Liver (tissue), 9 donors: Measurements from ENCODE around the gene CDH23. TPM values are rescaled to one million over a fixed set of nuclear protein-coding genes. Genes with fewer than 3 reads are reported as not detected.
A peak's percentile ranks its signal among the peaks of the same experiment; 100 is the strongest.

Source experiments
- DNase-seq: peaks from one replicate; pipeline ENCODE4 v3.0.0-alpha.2; 2017; ENCODE audit warnings: low spot score
- H3K27ac ChIP-seq, 2 donors: one replicate each; pipeline ENCODE4 v1.7.0; 2013; ENCODE audit warnings: inconsistent platforms in 2 of 2, low read length in 2 of 2, control low read depth in 1 of 2, low read depth in 1 of 2, mild to moderate bottlenecking in 1 of 2
- H3K27me3 ChIP-seq, 4 donors: one replicate each; pipeline versions ENCODE4 v1.6.1 to v1.7.0; 2013; ENCODE audit warnings: low read length in 3 of 4, inconsistent platforms in 1 of 4, mild to moderate bottlenecking in 1 of 4, moderate library complexity in 1 of 4; ENCODE audit not compliant: control insufficient read depth in 4 of 4, insufficient read depth in 4 of 4
- H3K36me3 ChIP-seq, 4 donors: one replicate each; pipeline versions ENCODE4 v1.6.1 to v1.7.0; 2013; ENCODE audit warnings: low read length in 3 of 4, mild to moderate bottlenecking in 3 of 4, low read depth in 1 of 4, moderate library complexity in 1 of 4; ENCODE audit not compliant: control insufficient read depth in 4 of 4, insufficient read depth in 3 of 4
- H3K4me1 ChIP-seq, 4 donors: one replicate each; pipeline versions ENCODE4 v1.6.1 to v1.7.0; 2013; ENCODE audit warnings: low read length in 3 of 4, mild to moderate bottlenecking in 3 of 4, moderate library complexity in 1 of 4; ENCODE audit not compliant: control insufficient read depth in 4 of 4, insufficient read depth in 4 of 4
- H3K4me3 ChIP-seq, 3 donors: one replicate each; pipeline versions ENCODE4 v1.6.1 to v1.7.0; 2013; ENCODE audit warnings: low read length in 3 of 3, control low read depth in 1 of 3, low read depth in 1 of 3, mild to moderate bottlenecking in 1 of 3
- H3K9ac ChIP-seq, 2 donors: one replicate each; pipeline ENCODE4 v1.7.0; 2013; ENCODE audit warnings: low read length in 2 of 2, mild to moderate bottlenecking in 2 of 2, moderate library complexity in 2 of 2, control low read depth in 1 of 2, low read depth in 1 of 2
- H3K9me3 ChIP-seq, 4 donors: one replicate each; pipeline versions ENCODE4 v1.6.1 to v1.7.0; 2013; ENCODE audit warnings: low read length in 3 of 4; ENCODE audit not compliant: control insufficient read depth in 4 of 4
- EGR1 ChIP-seq, 2 donors: IDR thresholded peaks; 2 replicates each; pipeline ENCODE4 v1.6.1; 2016 to 2018; ENCODE audit warnings: antibody characterized with exemption in 2 of 2, low read depth in 2 of 2
- FOXA1 ChIP-seq: IDR thresholded peaks from 2 replicates; pipeline ENCODE4 v1.6.1; 2016; ENCODE audit warnings: antibody characterized with exemption
- FOXA2 ChIP-seq: IDR thresholded peaks from 2 replicates; pipeline ENCODE4 v1.6.1; 2016; ENCODE audit warnings: antibody characterized with exemption
- GABPA ChIP-seq, 2 donors: IDR thresholded peaks in 1 of 2; conservative IDR thresholded peaks in 1 of 2; 2 replicates each; pipeline ENCODE4 v1.6.1; 2016; ENCODE audit warnings: antibody characterized with exemption in 2 of 2, mild to moderate bottlenecking in 1 of 2, moderate library complexity in 1 of 2
- HNF4A ChIP-seq, 2 donors: conservative IDR thresholded peaks; 2 replicates each; pipeline ENCODE4 v1.6.1; 2016; ENCODE audit warnings: antibody characterized with exemption in 2 of 2, mild to moderate bottlenecking in 2 of 2
- HNF4G ChIP-seq: IDR thresholded peaks from 2 replicates; pipeline ENCODE4 v1.6.1; 2016; ENCODE audit warnings: antibody characterized with exemption
- JUND ChIP-seq, 2 donors: IDR thresholded peaks; 2 replicates each; pipeline ENCODE4 v1.6.1; 2016; ENCODE audit warnings: antibody characterized with exemption in 2 of 2
- NR2F2 ChIP-seq: IDR thresholded peaks from 2 replicates; pipeline ENCODE4 v1.6.1; 2016; ENCODE audit warnings: antibody characterized with exemption
- RAD21 ChIP-seq, 2 donors: IDR thresholded peaks; 2 replicates each; pipeline ENCODE4 v1.6.1; 2016; ENCODE audit warnings: antibody characterized with exemption in 2 of 2, mild to moderate bottlenecking in 2 of 2
- RXRA ChIP-seq, 2 donors: IDR thresholded peaks; 2 replicates each; pipeline ENCODE4 v1.6.1; 2017 to 2018; ENCODE audit warnings: antibody characterized with exemption in 2 of 2, mild to moderate bottlenecking in 1 of 2
- SP1 ChIP-seq: IDR thresholded peaks from 2 replicates; pipeline ENCODE4 v1.6.1; 2018; ENCODE audit warnings: antibody characterized with exemption, mild to moderate bottlenecking
- TAF1 ChIP-seq: conservative IDR thresholded peaks from 2 replicates; pipeline ENCODE4 v1.6.1; 2016; ENCODE audit warnings: antibody characterized with exemption, mild to moderate bottlenecking
- YY1 ChIP-seq: IDR thresholded peaks from 2 replicates; pipeline ENCODE4 v1.6.1; 2016; ENCODE audit warnings: antibody characterized with exemption, mild to moderate bottlenecking
- WGBS: extraction: QIAGEN DNeasy Blood & Tissue Kit; methylation state at CpG from one replicate; pipeline ENCODE4 v1.1.7; 2013; 5-methylcytosine and 5-hydroxymethylcytosine counted together
- polyA plus RNA-seq, 2 donors: library from polyadenylated mRNA; stranded (reverse) in 1 of 2; unstranded in 1 of 2; fragments of 200-250 nt in 1 of 2; fragments of >200 nt in 1 of 2; fragmentation: Nextera tagmentation in 1 of 2; extraction: Ambion mirVana in 1 of 2; gene quantifications; one replicate each; pipeline versions ENCODE4 v1.2.1 to v1.2.3, GENCODE V29; 2013 to 2015
- total RNA-seq, 2 donors: library from RNA; depleted of rRNA; stranded (reverse); fragments of >200 nt; gene quantifications; one replicate each; pipeline ENCODE4 v1.2.3, GENCODE V29; 2014
- TF ChIP-seq, protein P1 (sequence below): IDR thresholded peaks from 2 replicates; pipeline ENCODE4 v1.6.1; 2016; ENCODE audit warnings: antibody characterized with exemption
- TF ChIP-seq, protein P2 (sequence below): IDR thresholded peaks from 2 replicates; pipeline ENCODE4 v1.6.1; 2016; ENCODE audit warnings: antibody characterized with exemption
- TF ChIP-seq, protein P3 (sequence below): IDR thresholded peaks from 2 replicates; pipeline ENCODE4 v1.6.1; 2016; ENCODE audit warnings: antibody characterized with exemption
- TF ChIP-seq, protein P4 (sequence below): fragments of 150-350 bp; IDR thresholded peaks from 2 replicates; pipeline ENCODE4 v1.5.1; 2017; ENCODE audit warnings: improper control_type of control experiment, low read depth, low read length; ENCODE audit not compliant: missing input control
- TF ChIP-seq, protein P5 (sequence below): IDR thresholded peaks from 2 replicates; pipeline ENCODE4 v1.6.1; 2016; ENCODE audit warnings: antibody characterized with exemption, mild to moderate bottlenecking
- donor health status: healthy.
- donor health status: healthy.
- donor health status: healthy.
- donor health status: healthy.
- donor health status: healthy.

The CDH23 gene
- total and polyA plus RNA-seq, 4 donors, result 1.5 to 4.7 (median 3.4) TPM

DNA sequence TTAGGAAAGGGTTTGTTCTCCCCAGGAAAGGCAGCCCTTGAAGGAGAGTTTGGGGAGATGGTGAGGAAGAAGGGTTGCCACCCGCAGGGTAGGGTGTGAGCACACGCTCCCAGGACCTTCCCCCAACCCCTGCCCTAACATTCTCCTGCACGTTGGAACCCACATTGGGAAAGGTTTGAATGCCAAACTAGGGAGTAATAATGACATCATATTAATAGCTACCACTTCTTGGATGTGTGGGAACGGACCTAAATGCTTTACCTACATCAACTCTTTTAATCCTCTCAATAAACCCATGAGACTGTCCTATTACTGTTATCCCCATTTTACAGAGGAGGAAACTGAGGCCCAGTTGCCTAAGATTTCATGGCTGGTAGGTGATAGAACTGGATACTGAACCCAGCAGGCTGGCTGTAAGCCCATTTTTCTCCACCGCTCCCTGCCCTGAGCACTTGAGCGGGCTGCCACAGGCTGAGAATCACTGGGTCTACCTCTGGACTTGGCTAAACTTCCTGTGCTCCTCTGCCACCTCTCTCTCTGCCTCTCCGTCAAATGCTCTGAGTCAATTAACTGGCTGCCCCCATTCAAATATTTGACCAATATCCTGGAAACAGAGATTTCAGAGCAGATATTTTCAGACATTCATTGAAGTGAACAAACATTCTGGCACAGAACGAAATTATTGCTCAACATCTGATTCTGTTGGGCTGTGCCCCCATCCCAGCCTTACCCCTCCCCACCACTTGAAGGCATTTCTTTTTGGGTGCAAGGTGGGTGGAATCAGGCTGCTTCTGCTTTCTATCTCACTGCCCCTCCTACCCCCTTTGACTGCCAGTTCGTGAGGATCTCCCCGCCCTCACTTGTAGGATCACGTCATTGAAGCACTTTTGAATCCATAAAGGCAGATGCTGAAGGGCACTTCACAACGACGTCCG is 193.2 kb downstream of the CDH23 start:
- Histone ChIP-seq H3K27me3 (no peaks in the 10 kb centered on the region), H3K4me3 (no peak overlapping the region), H3K9ac (no peak overlapping the region), H3K27ac (peak overlapping the region; percentile 50 to 76), H3K36me3 (no peaks in the 10 kb centered on the region), H3K4me1 (peaks cover 11 to 26% (median 16%) of the 10 kb centered on the region in 4 donors), H3K9me3 (no peaks in the 10 kb centered on the region)
- TF ChIP-seq, protein P1, sequence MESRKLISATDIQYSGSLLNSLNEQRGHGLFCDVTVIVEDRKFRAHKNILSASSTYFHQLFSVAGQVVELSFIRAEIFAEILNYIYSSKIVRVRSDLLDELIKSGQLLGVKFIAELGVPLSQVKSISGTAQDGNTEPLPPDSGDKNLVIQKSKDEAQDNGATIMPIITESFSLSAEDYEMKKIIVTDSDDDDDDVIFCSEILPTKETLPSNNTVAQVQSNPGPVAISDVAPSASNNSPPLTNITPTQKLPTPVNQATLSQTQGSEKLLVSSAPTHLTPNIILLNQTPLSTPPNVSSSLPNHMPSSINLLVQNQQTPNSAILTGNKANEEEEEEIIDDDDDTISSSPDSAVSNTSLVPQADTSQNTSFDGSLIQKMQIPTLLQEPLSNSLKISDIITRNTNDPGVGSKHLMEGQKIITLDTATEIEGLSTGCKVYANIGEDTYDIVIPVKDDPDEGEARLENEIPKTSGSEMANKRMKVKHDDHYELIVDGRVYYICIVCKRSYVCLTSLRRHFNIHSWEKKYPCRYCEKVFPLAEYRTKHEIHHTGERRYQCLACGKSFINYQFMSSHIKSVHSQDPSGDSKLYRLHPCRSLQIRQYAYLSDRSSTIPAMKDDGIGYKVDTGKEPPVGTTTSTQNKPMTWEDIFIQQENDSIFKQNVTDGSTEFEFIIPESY, result peak; percentile 69
- TF ChIP-seq FOXA2 (peak; percentile 25), YY1 (peak; percentile 85), SP1 (peak; percentile 82), FOXA1 (no peak), HNF4G (no peak), GABPA (IDR thresholded peaks at IDR 0.05 in 1 of 2, conservative IDR thresholded peaks at IDR 0.05 in 1 of 2) (peak in 1 of 2 donors; percentile 48), HNF4A (conservative IDR thresholded peaks at IDR 0.05) (peak; percentile 64 to 89), RXRA (IDR thresholded peaks at IDR 0.05) (peak; percentile 65 to 95), EGR1 (IDR thresholded peaks at IDR 0.05; ENCODE audit: low read depth in 2 of 2) (peak in 1 of 2 donors; percentile 84), NR2F2 (no peak), JUND (IDR thresholded peaks at IDR 0.05) (peak in 1 of 2 donors; percentile 77), RAD21 (IDR thresholded peaks at IDR 0.05) (peak; percentile 45 to 51), TAF1 (no peak)
- TF ChIP-seq, protein P2, sequence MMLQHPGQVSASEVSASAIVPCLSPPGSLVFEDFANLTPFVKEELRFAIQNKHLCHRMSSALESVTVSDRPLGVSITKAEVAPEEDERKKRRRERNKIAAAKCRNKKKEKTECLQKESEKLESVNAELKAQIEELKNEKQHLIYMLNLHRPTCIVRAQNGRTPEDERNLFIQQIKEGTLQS, result no peak
- TF ChIP-seq, protein P3, sequence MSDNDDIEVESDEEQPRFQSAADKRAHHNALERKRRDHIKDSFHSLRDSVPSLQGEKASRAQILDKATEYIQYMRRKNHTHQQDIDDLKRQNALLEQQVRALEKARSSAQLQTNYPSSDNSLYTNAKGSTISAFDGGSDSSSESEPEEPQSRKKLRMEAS, result peak; percentile 97
- TF ChIP-seq, protein P4, sequence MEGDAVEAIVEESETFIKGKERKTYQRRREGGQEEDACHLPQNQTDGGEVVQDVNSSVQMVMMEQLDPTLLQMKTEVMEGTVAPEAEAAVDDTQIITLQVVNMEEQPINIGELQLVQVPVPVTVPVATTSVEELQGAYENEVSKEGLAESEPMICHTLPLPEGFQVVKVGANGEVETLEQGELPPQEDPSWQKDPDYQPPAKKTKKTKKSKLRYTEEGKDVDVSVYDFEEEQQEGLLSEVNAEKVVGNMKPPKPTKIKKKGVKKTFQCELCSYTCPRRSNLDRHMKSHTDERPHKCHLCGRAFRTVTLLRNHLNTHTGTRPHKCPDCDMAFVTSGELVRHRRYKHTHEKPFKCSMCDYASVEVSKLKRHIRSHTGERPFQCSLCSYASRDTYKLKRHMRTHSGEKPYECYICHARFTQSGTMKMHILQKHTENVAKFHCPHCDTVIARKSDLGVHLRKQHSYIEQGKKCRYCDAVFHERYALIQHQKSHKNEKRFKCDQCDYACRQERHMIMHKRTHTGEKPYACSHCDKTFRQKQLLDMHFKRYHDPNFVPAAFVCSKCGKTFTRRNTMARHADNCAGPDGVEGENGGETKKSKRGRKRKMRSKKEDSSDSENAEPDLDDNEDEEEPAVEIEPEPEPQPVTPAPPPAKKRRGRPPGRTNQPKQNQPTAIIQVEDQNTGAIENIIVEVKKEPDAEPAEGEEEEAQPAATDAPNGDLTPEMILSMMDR, result no peak
- TF ChIP-seq, protein P5, sequence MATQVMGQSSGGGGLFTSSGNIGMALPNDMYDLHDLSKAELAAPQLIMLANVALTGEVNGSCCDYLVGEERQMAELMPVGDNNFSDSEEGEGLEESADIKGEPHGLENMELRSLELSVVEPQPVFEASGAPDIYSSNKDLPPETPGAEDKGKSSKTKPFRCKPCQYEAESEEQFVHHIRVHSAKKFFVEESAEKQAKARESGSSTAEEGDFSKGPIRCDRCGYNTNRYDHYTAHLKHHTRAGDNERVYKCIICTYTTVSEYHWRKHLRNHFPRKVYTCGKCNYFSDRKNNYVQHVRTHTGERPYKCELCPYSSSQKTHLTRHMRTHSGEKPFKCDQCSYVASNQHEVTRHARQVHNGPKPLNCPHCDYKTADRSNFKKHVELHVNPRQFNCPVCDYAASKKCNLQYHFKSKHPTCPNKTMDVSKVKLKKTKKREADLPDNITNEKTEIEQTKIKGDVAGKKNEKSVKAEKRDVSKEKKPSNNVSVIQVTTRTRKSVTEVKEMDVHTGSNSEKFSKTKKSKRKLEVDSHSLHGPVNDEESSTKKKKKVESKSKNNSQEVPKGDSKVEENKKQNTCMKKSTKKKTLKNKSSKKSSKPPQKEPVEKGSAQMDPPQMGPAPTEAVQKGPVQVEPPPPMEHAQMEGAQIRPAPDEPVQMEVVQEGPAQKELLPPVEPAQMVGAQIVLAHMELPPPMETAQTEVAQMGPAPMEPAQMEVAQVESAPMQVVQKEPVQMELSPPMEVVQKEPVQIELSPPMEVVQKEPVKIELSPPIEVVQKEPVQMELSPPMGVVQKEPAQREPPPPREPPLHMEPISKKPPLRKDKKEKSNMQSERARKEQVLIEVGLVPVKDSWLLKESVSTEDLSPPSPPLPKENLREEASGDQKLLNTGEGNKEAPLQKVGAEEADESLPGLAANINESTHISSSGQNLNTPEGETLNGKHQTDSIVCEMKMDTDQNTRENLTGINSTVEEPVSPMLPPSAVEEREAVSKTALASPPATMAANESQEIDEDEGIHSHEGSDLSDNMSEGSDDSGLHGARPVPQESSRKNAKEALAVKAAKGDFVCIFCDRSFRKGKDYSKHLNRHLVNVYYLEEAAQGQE, result peak; percentile 68
- no peak for DNase-seq
- 44% methylated on average over 14 of the region's 14 CpGs for WGBS
